ENCODE measurements around the gene GNG7. TPM values are rescaled to one million over a fixed set of nuclear protein-coding genes. Genes with fewer than 3 reads are reported as not detected.
A peak's percentile ranks its signal among the peaks of the same experiment; 100 is the strongest.

GNG7 gene
- total RNA-seq, 1 experiment from 2014 or later, result 9.6 TPM

DNA sequence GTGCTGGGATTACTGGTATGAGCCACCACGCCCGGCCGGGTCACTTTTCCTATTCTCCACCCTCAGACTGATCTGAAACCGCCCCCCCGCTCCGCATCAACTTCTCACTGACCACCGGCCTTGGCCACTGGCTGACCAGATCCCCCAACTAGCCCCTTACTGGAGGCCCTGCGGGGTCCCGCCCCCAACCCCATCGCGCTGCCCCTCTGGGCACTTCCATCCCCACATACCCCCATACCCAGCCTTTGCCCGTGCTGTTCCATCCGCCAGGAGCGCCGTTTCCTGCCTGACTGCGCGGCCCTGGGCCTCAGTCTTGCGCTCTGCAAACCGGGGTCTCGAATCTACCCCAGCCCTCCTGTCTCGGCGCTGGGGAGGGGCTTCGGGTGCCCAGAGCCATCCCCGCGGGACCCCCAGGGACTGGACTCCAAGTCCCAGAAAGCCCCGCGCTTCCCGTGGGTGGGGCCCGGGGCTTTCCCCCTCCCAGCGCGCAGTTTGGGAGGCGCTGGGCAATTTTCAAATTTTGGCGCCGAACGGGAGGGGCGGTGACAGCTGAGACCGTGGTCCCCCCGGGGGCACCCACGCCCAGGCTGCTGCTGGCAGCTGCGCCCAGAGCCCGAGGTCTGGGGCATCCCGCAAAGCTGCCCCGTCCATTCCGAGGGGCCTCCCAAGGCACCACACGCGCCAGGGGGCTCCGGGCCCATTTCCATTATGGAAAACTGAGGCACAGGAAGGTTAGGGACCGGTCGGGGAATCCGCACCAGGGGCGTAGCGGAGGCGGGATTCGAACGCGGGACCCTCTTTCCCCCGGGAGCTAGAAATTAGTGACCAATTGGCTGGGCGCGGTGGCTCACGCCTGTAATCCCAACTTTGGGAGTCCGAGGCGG, 240.5 kb downstream of the GNG7 start (continued):
- TF ChIP-seq, protein P1, sequence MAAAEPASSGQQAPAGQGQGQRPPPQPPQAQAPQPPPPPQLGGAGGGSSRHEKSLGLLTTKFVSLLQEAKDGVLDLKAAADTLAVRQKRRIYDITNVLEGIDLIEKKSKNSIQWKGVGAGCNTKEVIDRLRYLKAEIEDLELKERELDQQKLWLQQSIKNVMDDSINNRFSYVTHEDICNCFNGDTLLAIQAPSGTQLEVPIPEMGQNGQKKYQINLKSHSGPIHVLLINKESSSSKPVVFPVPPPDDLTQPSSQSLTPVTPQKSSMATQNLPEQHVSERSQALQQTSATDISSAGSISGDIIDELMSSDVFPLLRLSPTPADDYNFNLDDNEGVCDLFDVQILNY (CRISPR knock-in tag; IDR thresholded peaks at IDR 0.05), result peak; percentile 77; the same call in 1 of the 2 replicates
- TF ChIP-seq, protein P2, sequence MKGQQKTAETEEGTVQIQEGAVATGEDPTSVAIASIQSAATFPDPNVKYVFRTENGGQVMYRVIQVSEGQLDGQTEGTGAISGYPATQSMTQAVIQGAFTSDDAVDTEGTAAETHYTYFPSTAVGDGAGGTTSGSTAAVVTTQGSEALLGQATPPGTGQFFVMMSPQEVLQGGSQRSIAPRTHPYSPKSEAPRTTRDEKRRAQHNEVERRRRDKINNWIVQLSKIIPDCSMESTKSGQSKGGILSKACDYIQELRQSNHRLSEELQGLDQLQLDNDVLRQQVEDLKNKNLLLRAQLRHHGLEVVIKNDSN (CRISPR knock-in tag; IDR thresholded peaks at IDR 0.05), result no peak
- TF ChIP-seq, protein P3, sequence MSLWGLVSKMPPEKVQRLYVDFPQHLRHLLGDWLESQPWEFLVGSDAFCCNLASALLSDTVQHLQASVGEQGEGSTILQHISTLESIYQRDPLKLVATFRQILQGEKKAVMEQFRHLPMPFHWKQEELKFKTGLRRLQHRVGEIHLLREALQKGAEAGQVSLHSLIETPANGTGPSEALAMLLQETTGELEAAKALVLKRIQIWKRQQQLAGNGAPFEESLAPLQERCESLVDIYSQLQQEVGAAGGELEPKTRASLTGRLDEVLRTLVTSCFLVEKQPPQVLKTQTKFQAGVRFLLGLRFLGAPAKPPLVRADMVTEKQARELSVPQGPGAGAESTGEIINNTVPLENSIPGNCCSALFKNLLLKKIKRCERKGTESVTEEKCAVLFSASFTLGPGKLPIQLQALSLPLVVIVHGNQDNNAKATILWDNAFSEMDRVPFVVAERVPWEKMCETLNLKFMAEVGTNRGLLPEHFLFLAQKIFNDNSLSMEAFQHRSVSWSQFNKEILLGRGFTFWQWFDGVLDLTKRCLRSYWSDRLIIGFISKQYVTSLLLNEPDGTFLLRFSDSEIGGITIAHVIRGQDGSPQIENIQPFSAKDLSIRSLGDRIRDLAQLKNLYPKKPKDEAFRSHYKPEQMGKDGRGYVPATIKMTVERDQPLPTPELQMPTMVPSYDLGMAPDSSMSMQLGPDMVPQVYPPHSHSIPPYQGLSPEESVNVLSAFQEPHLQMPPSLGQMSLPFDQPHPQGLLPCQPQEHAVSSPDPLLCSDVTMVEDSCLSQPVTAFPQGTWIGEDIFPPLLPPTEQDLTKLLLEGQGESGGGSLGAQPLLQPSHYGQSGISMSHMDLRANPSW (CRISPR knock-in tag; conservative IDR thresholded peaks at IDR 0.05; ENCODE audit: low read depth), result no peak
- TF ChIP-seq ESRRA (CRISPR knock-in tag; IDR thresholded peaks at IDR 0.05; ENCODE audit: borderline replicate concordance) (no peak), ZNF121 (CRISPR knock-in tag; IDR thresholded peaks at IDR 0.05) (peak; percentile 82), ZNF423 (CRISPR knock-in tag; IDR thresholded peaks at IDR 0.05) (peak; percentile 68), JUN (CRISPR knock-in tag; IDR thresholded peaks at IDR 0.05) (no peak), GTF2I (CRISPR knock-in tag; conservative IDR thresholded peaks at IDR 0.05) (peak; percentile 95), CBFB (CRISPR knock-in tag; IDR thresholded peaks at IDR 0.05; ENCODE audit: low read depth) (no peak), GRHL2 (CRISPR knock-in tag; IDR thresholded peaks at IDR 0.05; ENCODE audit: insufficient replicate concordance, severe bottlenecking) (no peak), SMAD3 (CRISPR knock-in tag; IDR thresholded peaks at IDR 0.05; ENCODE audit: borderline replicate concordance) (no peak)
- TF ChIP-seq, protein P4, sequence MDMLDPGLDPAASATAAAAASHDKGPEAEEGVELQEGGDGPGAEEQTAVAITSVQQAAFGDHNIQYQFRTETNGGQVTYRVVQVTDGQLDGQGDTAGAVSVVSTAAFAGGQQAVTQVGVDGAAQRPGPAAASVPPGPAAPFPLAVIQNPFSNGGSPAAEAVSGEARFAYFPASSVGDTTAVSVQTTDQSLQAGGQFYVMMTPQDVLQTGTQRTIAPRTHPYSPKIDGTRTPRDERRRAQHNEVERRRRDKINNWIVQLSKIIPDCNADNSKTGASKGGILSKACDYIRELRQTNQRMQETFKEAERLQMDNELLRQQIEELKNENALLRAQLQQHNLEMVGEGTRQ (CRISPR knock-in tag; IDR thresholded peaks at IDR 0.05), result peak; percentile 22; the same call in 1 of the 2 replicates
- TF ChIP-seq, protein P5, sequence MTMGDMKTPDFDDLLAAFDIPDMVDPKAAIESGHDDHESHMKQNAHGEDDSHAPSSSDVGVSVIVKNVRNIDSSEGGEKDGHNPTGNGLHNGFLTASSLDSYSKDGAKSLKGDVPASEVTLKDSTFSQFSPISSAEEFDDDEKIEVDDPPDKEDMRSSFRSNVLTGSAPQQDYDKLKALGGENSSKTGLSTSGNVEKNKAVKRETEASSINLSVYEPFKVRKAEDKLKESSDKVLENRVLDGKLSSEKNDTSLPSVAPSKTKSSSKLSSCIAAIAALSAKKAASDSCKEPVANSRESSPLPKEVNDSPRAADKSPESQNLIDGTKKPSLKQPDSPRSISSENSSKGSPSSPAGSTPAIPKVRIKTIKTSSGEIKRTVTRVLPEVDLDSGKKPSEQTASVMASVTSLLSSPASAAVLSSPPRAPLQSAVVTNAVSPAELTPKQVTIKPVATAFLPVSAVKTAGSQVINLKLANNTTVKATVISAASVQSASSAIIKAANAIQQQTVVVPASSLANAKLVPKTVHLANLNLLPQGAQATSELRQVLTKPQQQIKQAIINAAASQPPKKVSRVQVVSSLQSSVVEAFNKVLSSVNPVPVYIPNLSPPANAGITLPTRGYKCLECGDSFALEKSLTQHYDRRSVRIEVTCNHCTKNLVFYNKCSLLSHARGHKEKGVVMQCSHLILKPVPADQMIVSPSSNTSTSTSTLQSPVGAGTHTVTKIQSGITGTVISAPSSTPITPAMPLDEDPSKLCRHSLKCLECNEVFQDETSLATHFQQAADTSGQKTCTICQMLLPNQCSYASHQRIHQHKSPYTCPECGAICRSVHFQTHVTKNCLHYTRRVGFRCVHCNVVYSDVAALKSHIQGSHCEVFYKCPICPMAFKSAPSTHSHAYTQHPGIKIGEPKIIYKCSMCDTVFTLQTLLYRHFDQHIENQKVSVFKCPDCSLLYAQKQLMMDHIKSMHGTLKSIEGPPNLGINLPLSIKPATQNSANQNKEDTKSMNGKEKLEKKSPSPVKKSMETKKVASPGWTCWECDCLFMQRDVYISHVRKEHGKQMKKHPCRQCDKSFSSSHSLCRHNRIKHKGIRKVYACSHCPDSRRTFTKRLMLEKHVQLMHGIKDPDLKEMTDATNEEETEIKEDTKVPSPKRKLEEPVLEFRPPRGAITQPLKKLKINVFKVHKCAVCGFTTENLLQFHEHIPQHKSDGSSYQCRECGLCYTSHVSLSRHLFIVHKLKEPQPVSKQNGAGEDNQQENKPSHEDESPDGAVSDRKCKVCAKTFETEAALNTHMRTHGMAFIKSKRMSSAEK (CRISPR knock-in tag; IDR thresholded peaks at IDR 0.05; ENCODE audit: borderline replicate concordance), result no peak
- TF ChIP-seq, protein P6, sequence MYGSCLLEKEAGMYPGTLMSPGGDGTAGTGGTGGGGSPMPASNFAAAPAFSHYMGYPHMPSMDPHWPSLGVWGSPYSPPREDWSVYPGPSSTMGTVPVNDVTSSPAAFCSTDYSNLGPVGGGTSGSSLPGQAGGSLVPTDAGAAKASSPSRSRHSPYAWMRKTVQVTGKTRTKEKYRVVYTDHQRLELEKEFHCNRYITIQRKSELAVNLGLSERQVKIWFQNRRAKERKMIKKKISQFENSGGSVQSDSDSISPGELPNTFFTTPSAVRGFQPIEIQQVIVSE (CRISPR knock-in tag; IDR thresholded peaks at IDR 0.05; ENCODE audit: borderline replicate concordance), result no peak
- TF ChIP-seq, protein P7, sequence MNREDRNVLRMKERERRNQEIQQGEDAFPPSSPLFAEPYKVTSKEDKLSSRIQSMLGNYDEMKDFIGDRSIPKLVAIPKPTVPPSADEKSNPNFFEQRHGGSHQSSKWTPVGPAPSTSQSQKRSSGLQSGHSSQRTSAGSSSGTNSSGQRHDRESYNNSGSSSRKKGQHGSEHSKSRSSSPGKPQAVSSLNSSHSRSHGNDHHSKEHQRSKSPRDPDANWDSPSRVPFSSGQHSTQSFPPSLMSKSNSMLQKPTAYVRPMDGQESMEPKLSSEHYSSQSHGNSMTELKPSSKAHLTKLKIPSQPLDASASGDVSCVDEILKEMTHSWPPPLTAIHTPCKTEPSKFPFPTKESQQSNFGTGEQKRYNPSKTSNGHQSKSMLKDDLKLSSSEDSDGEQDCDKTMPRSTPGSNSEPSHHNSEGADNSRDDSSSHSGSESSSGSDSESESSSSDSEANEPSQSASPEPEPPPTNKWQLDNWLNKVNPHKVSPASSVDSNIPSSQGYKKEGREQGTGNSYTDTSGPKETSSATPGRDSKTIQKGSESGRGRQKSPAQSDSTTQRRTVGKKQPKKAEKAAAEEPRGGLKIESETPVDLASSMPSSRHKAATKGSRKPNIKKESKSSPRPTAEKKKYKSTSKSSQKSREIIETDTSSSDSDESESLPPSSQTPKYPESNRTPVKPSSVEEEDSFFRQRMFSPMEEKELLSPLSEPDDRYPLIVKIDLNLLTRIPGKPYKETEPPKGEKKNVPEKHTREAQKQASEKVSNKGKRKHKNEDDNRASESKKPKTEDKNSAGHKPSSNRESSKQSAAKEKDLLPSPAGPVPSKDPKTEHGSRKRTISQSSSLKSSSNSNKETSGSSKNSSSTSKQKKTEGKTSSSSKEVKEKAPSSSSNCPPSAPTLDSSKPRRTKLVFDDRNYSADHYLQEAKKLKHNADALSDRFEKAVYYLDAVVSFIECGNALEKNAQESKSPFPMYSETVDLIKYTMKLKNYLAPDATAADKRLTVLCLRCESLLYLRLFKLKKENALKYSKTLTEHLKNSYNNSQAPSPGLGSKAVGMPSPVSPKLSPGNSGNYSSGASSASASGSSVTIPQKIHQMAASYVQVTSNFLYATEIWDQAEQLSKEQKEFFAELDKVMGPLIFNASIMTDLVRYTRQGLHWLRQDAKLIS (CRISPR knock-in tag; IDR thresholded peaks at IDR 0.05; ENCODE audit: borderline replicate concordance), result no peak
- TF ChIP-seq, protein P8, sequence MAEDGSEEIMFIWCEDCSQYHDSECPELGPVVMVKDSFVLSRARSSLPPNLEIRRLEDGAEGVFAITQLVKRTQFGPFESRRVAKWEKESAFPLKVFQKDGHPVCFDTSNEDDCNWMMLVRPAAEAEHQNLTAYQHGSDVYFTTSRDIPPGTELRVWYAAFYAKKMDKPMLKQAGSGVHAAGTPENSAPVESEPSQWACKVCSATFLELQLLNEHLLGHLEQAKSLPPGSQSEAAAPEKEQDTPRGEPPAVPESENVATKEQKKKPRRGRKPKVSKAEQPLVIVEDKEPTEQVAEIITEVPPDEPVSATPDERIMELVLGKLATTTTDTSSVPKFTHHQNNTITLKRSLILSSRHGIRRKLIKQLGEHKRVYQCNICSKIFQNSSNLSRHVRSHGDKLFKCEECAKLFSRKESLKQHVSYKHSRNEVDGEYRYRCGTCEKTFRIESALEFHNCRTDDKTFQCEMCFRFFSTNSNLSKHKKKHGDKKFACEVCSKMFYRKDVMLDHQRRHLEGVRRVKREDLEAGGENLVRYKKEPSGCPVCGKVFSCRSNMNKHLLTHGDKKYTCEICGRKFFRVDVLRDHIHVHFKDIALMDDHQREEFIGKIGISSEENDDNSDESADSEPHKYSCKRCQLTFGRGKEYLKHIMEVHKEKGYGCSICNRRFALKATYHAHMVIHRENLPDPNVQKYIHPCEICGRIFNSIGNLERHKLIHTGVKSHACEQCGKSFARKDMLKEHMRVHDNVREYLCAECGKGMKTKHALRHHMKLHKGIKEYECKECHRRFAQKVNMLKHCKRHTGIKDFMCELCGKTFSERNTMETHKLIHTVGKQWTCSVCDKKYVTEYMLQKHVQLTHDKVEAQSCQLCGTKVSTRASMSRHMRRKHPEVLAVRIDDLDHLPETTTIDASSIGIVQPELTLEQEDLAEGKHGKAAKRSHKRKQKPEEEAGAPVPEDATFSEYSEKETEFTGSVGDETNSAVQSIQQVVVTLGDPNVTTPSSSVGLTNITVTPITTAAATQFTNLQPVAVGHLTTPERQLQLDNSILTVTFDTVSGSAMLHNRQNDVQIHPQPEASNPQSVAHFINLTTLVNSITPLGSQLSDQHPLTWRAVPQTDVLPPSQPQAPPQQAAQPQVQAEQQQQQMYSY (CRISPR knock-in tag; IDR thresholded peaks at IDR 0.05), result peak; percentile 52; the same call in 1 of the 2 replicates

All from WTC11 (cell line).